GM18870 (cell line): Measurements from ENCODE around the gene PIK3CA.
"Not testable (repeated sequence)": the region's sequence is repeated elsewhere in the genome, so short reads cannot be mapped to it uniquely, and the experiment has no call there.

ENCODE experiments used
- ATAC-seq: cut with Tn5 transposase; IDR thresholded peaks from one replicate; pipeline ENCODE4 v1.9.1; 2021; ENCODE audit warnings: moderate library complexity; ENCODE audit not compliant: unreplicated experiment

Gene PIK3CA

GRCh38 chr3:179147873-179148615, at the start of gene PIK3CA:
PIK3CA (plus strand) TSS chr3:179148357; CDS start chr3:179198826, 50,469 bp downstream.
- peak; percentile 84 for ATAC-seq

GRCh38 chr3:179098388-179099077, 49.6 kb upstream of the PIK3CA start:
- no peak for ATAC-seq

GRCh38 chr3:179100652-179101051, 47.5 kb upstream of the PIK3CA start:
- ATAC-seq, result no peak

- ATAC-seq, result no peak
Measured at GRCh38 chr3:179105881-179106280, 42.3 kb upstream of the PIK3CA start.

GRCh38 chr3:179107617-179108016, 40.5 kb upstream of the PIK3CA start:
- no peak for ATAC-seq

GRCh38 chr3:179108086-179108485, 40.1 kb upstream of the PIK3CA start:
- ATAC-seq, result no peak

GRCh38 chr3:179113903-179114302, 34.3 kb upstream of the PIK3CA start:
- ATAC-seq, result no peak

GRCh38 chr3:179115444-179115843, 32.7 kb upstream of the PIK3CA start:
- not testable (repeated sequence) for ATAC-seq

GRCh38 chr3:179116816-179117215, 31.3 kb upstream of the PIK3CA start:
- ATAC-seq, result no peak

GRCh38 chr3:179132191-179132890, 15.8 kb upstream of the PIK3CA start:
- not testable (repeated sequence) for ATAC-seq

GRCh38 chr3:179133575-179133974, 14.6 kb upstream of the PIK3CA start:
- no peak for ATAC-seq

GRCh38 chr3:179136195-179136594, 12.0 kb upstream of the PIK3CA start:
- no peak for ATAC-seq

- ATAC-seq, result no peak
Measured at GRCh38 chr3:179141890-179142289, 6.3 kb upstream of the PIK3CA start.

- ATAC-seq, result peak; percentile 31
Measured at GRCh38 chr3:179146911-179147513, 1.1 kb upstream of the PIK3CA start.

GRCh38 chr3:179147514-179147872, 664 bp upstream of the PIK3CA start:
- no peak for ATAC-seq

GRCh38 chr3:179148616-179149405, 654 bp downstream of the PIK3CA start:
- peak; percentile 19 for ATAC-seq

- ATAC-seq, result peak; percentile 32
Measured at GRCh38 chr3:179149406-179149867, 1.3 kb downstream of the PIK3CA start.

GRCh38 chr3:179149951-179150350, 1.8 kb downstream of the PIK3CA start:
- ATAC-seq, result no peak

GRCh38 chr3:179150610-179151009, 2.5 kb downstream of the PIK3CA start:
- no peak for ATAC-seq

- no peak for ATAC-seq
Measured at GRCh38 chr3:179151474-179151873, 3.3 kb downstream of the PIK3CA start.
